Occipital lobe (tissue), 2 donors: ENCODE measurements around the gene MTHFSD. TPM values are rescaled to one million over a fixed set of nuclear protein-coding genes. Genes with fewer than 3 reads are reported as not detected.

Source experiments
- DNase-seq: peaks from one replicate; lab custom pipeline; 2025; lab: John Stamatoyannopoulos, UW
- total RNA-seq: library from RNA; depleted of rRNA; stranded (reverse); fragments of >200 nt; gene quantifications from one replicate; pipeline ENCODE4 v1.2.3, GENCODE V29; 2014

MTHFSD gene
- total RNA-seq, 1 donor from 2014 or later, result 10.3 TPM

DNA sequence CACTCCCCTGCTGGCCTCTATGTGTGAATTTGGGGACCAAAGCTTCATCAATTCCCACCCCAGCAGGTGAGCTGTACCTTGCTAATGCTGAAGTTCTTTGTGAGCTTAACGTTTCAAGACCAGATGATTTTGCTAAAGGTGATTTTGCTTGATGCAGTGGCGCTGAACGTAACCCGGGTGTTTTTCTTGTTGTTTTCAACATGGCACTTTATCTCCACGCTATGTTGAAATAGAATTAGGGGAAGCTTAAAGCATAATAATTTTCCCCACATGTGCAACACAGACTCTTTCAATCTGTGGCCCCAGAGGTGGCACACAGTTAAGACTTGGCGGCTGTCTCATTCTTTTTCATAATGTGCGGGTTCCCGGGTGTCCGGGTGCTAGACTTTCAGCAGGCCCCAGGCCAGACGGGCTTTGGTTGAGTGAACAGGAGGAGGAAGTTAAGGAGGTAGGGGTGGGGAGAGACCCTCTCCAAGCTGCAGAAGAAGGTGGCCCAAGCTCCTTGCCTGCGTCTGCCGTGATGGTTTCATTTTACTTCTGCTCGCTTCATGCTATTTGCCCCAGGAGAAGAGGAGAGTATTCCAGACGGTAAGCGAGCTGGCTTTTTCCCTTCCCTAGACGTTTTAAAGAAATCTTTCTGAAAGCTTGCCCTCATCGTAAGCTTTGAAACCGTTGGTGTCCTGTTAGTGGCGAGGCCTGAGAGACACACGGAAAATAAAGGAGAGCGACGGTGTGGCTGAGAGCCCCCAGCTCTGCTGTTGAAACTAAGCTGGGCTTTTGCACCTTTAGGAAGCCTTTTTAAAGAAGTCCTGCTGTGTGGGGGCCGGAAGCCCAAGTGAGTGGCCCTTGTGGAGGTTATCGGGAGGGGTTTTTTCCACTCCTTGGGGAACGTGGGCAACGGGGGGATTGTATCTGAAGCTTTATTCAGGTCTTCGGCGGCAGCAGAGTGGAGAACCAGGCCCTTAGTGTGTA, 15.8 kb upstream of the MTHFSD start:
- no peak for DNase-seq

DNA sequence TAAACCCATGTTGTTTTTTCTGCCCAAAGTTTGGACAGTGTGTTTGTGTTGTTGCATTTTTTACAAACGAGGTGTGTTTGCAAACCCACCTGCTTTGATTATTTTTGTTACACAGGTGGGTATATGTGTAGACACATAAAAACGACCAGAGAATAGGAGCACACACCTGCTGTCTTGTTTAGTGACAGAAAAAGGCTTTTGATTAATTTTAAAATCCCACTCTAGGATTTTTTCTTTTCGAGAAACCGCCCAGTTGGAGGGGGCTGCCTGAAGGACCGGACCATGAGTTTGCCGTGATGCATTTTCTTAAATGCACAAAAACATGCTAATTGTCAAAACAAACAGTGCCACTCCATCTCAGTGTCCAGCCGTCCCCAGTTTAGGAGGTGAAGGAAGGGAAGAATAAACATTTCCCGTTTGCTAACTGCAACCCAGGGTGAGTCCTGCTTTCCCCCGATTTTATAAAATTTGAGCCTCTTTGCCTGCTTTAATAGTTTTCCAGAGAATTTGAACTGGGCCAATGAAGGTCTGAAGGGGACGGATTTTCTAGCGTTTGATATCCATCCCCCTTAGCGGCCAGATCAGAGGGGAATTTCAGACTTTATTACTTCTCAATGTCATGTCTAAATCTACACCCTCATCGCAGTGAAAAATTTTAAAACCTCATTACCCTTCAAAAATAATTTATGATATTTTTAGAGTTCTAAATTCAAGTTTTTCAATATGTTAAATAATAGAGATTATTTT, 14.8 kb upstream of the MTHFSD start:
- DNase-seq, result no peak

DNA sequence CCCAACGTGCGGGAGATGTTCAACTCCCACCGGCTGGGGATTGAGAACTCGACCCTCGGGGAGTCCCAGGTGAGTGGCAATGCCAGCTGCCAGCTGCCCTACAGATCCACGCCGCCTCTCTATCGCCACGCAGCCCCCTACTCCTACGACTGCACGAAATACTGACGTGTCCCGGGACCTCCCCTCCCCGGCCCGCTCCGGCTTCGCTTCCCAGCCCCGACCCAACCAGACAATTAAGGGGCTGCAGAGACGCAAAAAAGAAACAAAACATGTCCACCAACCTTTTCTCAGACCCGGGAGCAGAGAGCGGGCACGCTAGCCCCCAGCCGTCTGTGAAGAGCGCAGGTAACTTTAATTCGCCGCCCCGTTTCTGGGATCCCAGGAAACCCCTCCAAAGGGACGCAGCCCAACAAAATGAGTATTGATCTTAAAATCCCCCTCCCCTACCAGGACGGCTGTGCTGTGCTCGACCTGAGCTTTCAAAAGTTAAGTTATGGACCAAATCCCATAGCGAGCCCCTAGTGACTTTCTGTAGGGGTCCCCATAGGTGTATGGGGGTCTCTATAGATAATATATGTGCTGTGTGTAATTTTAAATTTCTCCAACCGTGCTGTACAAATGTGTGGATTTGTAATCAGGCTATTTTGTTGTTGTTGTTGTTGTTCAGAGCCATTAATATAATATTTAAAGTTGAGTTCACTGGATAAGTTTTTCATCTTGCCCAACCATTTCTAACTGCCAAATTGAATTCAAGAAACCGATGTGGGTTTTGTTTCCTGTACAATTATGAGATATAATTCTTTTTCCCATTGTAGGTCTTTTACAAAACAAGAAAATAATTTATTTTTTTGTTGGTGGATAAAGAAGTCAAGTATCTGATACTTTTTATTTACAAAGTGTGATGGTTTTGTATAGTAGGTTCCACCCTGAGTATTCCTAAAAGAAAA, 13.9 kb upstream of the MTHFSD start:
- DNase-seq, result no peak

DNA sequence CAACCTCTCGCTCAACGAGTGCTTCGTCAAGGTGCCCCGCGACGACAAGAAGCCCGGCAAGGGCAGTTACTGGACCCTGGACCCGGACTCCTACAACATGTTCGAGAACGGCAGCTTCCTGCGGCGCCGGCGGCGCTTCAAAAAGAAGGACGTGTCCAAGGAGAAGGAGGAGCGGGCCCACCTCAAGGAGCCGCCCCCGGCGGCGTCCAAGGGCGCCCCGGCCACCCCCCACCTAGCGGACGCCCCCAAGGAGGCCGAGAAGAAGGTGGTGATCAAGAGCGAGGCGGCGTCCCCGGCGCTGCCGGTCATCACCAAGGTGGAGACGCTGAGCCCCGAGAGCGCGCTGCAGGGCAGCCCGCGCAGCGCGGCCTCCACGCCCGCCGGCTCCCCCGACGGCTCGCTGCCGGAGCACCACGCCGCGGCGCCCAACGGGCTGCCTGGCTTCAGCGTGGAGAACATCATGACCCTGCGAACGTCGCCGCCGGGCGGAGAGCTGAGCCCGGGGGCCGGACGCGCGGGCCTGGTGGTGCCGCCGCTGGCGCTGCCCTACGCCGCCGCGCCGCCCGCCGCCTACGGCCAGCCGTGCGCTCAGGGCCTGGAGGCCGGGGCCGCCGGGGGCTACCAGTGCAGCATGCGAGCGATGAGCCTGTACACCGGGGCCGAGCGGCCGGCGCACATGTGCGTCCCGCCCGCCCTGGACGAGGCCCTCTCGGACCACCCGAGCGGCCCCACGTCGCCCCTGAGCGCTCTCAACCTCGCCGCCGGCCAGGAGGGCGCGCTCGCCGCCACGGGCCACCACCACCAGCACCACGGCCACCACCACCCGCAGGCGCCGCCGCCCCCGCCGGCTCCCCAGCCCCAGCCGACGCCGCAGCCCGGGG, 12.9 kb upstream of the MTHFSD start:
- no peak for DNase-seq

DNA sequence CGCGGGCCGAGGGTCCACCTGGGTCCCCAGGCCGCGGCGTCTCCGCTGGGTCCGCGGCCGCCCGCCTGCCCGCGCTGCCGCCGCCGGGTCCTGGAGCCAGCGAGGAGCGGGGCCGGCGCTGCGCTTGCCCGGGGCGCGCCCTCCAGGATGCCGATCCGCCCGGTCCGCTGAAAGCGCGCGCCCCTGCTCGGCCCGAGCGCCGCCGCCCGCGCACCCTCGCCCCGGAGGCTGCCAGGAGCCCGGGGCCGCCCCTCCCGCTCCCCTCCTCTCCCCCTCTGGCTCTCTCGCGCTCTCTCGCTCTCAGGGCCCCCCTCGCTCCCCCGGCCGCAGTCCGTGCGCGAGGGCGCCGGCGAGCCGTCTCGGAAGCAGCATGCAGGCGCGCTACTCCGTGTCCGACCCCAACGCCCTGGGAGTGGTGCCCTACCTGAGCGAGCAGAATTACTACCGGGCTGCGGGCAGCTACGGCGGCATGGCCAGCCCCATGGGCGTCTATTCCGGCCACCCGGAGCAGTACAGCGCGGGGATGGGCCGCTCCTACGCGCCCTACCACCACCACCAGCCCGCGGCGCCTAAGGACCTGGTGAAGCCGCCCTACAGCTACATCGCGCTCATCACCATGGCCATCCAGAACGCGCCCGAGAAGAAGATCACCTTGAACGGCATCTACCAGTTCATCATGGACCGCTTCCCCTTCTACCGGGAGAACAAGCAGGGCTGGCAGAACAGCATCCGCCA, 12.1 kb upstream of the MTHFSD start:
- DNase-seq, result no peak

DNA sequence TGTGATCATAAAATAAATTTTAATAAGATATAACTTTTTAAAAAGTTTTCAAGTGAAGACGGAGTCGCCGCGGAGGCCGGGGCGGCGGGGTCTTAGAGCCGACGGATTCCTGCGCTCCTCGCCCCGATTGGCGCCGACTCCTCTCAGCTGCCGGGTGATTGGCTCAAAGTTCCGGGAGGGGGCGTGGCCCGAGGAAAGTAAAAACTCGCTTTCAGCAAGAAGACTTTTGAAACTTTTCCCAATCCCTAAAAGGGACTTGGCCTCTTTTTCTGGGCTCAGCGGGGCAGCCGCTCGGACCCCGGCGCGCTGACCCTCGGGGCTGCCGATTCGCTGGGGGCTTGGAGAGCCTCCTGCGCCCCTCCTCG, 11.5 kb upstream of the MTHFSD start, which contains the start of gene FOXC2:
Gene FOXC2 (plus strand): TSS at position 229 of the 365 bp plus-strand sequence. CDS start 507 bp downstream, outside the sequence.
- DNase-seq, result no peak

DNA sequence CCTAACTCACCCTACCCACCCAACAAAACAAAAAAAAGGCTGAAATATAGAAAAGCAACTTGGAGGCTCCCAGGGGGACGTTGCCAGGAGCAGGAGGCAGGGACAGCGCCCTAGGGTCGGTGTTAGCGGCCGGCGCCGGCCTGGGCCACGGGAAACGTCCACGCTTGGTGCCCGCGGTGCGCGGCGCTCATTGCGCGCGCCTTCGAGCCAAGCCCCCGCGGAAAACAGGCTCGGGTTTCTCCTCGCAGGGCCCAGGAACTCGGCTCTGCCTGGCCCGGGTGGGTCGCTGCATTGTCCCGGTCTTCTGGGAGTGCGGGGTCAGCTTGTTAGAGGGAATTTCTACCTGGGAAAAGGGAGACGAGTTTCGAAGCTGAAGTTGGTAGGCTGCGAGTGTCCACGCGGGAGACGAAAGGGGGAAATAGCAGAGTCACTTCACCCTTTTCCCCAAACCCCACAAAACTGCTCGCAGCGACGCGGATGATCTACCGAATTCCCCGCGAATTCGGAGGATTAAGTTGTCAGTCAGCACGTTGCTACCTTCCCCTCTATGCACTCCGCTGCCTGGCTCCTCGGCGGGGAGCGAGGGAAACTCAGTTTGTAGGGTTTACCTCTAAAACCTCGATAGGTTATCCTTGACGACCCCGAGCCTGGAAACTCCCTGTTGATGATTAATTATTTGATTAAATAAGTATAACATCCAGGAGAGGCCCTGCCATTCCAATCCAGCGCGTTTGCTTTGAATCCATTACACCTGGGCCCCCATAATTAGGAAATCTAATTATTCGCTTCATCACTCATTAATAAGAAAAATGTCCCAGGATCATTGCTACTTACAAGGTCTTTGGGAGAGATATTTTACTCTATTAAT, 10.8 kb upstream of the MTHFSD start:
- no peak for DNase-seq

DNA sequence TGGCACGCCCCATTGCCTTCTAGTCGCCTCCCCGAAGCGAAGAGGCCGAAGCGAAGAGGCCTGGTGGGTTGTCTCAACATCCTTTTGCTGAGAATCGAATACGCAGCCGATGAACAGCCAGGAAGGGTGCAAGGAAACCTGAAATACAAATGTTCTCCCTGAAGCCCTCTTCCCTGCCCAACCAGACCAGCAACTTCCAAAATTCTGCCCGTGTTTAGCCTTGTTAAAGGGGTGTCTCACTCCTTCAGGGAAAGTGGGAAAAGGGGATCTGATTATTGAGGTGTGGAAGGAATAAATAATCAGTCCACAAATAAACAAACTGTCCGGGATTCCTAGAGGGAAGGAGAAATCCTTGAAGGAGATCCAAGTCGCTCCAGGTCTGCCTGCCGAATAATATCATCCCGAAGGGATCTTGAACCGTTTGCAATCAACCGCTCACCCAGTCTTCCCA, 10.2 kb upstream of the MTHFSD start:
- DNase-seq, result no peak

DNA sequence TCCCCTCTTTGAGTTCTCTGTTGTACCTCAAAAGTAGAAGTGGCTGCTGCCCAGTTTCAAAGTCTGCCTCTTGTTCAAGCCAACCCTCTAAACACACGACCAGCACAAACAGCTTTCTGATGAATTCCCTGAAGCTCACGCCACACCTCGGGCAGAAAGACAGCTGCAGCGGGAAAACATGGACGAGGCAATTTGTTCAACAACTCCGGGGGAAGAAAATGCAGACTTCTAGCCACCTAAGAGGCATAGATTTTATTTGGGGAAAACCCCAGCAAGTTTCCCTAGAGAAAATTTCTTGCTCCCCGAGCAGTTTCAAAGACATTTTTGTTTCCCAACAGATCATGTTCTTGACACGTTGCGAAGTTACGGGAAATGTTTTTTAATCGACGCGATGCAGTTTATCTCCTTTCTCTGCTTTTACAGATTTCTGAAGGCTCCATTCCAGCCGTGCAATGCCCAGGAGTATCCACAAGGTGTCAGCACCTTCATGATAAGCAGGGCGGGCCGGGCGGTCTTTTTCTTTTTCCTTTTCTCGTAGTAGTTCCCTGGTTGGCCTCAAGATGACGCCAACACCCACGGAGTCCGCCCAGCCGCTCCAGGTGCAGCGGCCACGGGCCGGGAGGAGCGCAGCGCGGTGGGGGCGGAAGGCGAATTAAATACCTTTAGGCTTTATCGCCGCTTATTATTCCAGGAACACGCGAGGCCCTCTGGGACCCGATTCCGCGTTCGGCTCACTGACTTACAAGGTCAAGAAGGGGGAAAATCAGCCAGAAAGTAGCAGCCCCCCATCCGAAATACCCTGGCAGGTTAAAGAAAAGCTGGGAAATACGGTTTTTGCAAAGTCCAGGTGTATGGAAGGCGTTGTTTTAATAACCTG, 8.7 kb upstream of the MTHFSD start:
- DNase-seq, result peak; percentile 62

DNA sequence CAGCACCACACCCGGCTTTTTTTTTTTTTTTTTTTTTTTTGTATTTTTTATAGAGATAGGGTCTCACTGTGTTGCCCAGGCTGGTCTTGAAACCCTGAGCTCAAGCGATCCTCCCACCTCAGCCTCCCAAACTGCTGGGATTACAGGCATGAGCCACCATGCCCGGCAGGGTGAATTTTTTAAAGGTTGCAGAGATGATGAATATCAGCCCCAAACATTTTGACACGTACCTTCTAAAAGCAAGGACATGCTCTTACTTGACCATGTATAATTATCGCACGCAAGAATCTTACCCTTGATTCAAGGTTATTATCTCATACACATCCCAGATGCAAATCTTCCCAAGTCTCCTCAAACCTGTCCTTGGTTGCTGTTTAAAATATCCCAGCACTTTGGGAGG, 7.3 kb upstream of the MTHFSD start:
- DNase-seq, result no peak

DNA sequence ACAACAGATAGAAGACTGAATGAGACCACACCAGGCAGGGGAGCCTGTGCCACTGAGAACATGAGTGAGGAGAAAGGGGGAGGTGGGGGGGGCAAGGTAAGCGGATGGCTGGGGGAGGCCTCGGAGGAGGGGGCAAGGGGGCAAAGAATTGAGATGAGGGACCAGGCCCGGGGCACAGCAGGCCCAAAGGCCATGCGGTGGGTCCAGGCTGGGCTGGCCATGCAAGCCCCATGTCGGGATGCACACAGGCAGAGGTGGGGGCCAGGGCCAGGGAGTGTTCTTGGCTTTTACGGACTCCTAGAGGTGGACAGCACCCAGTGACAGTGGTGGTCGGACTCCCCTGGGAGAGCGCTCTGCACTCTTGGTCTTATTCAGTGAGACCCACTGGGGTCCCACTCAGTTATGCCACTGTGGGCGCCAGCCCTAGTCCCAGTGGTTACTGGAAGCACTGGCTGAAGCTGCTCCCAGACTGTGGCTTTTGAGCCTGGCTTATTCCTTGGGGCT, 4.8 kb upstream of the MTHFSD start:
- no peak for DNase-seq

DNA sequence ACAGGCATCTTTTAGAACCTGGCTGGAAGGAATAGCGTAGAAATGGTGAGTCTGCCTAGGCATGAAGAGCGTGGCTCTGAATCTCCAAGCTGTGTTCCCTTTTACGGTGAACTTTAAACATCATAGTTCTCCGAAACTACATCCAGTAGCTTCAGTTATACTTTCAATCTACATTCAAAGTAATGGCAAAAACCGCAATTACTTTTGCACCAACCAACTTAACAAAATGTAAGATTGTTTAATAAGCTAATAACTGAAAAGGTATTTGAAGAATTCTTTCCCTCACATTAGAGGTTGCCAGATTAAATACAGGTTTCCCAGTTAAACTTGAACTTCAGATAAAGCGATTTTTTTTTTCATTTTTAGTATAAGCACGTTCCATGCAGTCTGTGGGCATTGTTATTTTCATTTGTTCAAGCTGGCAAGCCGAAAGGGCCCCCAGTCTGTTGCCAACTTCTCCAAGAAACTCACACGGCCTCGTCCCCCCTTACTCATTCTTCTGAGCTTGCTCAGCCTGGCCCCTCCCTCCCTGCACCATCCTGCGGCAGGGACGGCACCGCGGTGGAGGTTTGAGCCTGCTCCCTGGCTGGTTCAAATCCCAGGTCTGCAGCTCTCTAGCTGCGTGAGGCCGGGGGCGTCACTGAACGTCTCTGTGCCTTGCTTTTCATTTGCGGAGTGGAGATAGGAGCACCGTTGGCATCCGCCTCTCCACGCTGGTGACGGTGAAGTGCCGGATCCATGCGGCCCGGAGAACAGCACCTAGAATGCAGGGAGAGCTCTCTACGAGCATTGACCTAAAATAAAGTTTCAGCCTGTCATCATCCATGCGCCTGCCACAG, 3.5 kb upstream of the MTHFSD start:
- DNase-seq, result no peak

DNA sequence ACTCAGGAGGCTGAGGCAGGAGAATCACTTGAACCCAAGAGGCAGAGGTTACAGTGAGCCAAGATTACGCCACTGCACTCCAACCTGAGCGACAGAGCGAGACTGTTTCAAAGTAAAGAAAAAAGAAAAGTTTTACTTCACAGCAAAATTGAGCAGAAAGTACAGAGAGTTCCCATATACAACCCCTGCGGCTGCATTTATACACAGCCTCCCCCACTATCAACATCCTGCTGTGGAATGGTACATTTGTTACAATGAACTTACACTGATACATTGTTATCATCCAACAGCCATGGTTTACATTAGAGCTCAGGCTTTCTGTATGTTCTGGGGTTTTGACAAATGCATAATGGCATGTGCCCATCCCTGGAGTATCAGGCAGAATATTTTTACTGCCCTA, 2.6 kb upstream of the MTHFSD start:
- DNase-seq, result no peak

DNA sequence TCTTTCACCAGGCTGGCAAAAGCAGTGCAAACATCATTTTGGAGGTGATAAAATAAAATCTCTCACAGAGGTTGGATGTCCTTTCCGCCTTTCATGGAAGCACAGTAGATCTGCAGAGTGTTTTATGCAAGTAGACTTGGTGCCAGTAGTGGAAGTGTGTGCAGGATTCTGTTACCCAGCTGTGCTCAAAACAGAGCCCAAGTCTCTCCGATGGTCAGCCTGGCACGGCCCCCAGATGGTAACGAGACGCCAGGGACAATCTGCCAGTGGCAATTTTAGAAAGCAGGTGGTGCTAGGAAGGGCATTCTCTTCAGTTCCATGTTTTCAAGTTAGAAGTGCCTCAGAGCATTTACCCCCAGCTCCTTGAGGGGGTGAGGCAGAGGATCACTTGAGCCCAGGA, 1.5 kb upstream of the MTHFSD start:
- DNase-seq, result no peak

DNA sequence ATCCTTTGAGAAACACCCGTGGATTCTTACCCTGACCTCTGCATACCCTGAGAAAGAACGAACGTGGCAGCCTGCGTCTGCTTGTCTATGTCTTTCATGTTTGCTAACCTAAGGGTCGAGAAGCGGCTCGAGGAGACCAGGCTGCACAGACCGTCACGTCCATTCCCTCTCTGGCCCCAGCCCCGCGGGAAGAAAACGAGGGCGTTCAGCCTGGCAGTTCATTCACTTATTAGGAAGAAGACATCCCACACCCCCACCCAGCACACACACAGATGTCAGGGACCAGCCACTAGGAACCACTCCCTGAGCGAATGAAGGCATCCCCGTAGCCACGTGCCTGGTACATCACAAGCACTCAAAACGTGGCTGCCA, 655 bp upstream of the MTHFSD start:
- no peak for DNase-seq

DNA sequence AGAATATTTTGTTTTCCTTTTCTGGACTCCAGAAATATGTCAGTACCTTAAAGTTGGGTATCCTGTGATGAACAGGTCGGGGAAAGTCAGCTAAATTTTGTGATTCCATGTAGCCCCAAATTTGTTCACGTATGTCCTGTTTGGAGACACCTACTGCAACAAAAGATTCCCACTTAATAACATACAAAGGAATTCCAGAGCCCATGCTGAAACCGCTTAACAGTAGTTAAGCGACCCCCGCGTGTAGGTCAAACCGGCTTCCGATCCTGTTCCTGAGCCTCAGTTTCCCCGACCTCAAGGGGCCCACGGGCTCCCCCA, 477 bp downstream of the MTHFSD start:
- no peak for DNase-seq

DNA sequence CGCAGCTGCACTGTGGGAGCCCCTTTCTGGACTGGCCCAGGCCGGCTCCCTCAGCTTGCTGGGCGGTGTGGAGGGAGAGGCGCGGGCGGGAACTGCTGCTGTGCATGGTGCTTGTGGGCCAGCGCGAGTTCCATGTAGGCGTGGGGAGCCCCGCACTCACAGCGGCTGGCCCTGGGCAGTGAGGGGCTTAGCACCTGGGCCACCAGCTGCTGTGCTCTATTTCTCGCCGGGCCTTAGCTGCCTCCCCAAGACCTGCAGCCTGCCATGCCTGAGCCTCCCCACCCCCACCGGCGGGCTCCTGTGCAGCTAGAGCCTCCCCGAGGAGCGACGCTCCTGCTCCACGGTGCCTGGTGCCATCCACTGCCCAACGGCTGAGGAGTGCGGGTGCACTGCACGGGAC, 1.7 kb downstream of the MTHFSD start:
- no peak for DNase-seq
